ENCODE measurements around the gene AP3B1. TPM values are rescaled to one million over a fixed set of nuclear protein-coding genes. Genes with fewer than 3 reads are reported as not detected.

AP3B1 gene
- total and polyA plus RNA-seq, 2 of the 8 experiments (the other 6 are each of a cell fraction or from before 2014, with no cell fraction given): 45.8 to 48.3 TPM

- TF ChIP-seq TAF7 (optimal IDR thresholded peaks at IDR 0.05; ENCODE audit: borderline replicate concordance, low read depth, low read length): no peak
- TF ChIP-seq RFX5 (IDR thresholded peaks at IDR 0.05; ENCODE audit: borderline replicate concordance, low read depth, low read length): no peak
These were observed 309.9 kb downstream of the AP3B1 start (continued) for GRCh38 chr5:77984587-77984986.

Data from H1 (cell line).